Mucosa of descending colon (tissue), 3 donors: Measurements from ENCODE around the gene TRIM17. TPM values are rescaled to one million over a fixed set of nuclear protein-coding genes. Genes with fewer than 3 reads are reported as not detected.

Source experiments
- ATAC-seq: fragments of 200-7000 bp; cut with Tn5 transposase; one replicate; pipeline ENCODE4 v1.9.1; 2020; ENCODE audit warnings: mild to moderate bottlenecking, moderate library complexity
- DNase-seq, 3 donors: peaks; one replicate each; pipeline ENCODE4 v3.0.0-alpha.2; 2020
- H3K36me3 ChIP-seq: fragments of 200-600 bp; one replicate; pipeline ENCODE4 v1.8.0; 2021; ENCODE audit warnings: low read depth, mild to moderate bottlenecking
- H3K4me1 ChIP-seq: fragments of 200-600 bp; one replicate; pipeline ENCODE4 v1.8.0; 2021; ENCODE audit warnings: low read depth, mild to moderate bottlenecking
- H3K4me3 ChIP-seq: fragments of 200-600 bp; one replicate; pipeline ENCODE4 v1.8.0; 2021; ENCODE audit warnings: mild to moderate bottlenecking
- H3K9me3 ChIP-seq: fragments of 200-600 bp; one replicate; pipeline ENCODE4 v1.8.0; 2021; ENCODE audit warnings: mild to moderate bottlenecking
- CTCF ChIP-seq: fragments of 200-600 bp; IDR thresholded peaks from one replicate; pipeline ENCODE4 v1.8.0; 2022; ENCODE audit warnings: antibody characterized with exemption, mild to moderate bottlenecking
- intact Hi-C, 2 donors: fragments of 100-400 bp; cut with DNase I in 1 of 2; cut with micrococcal nuclease in 1 of 2; formaldehyde crosslinking; loops; one replicate each; pipeline versions ENCODE4 v1.11.0 to v1.11.1; 2022; cut with DNase I, micrococcal nuclease
- total RNA-seq, 3 donors: library from RNA; stranded (reverse); fragmentation: NEBNext Ultra II Directional in 2 of 3; extraction: Animal tissue kit (Norgen Biotek cat#: 25700) in 2 of 3; gene quantifications; one replicate each; pipeline versions ENCODE4 v1.2.1 to v1.2.4, GENCODE V29; 2021 to 2023
- donor health status: DM: no; HTN: no; CAD: no; lungs with moderate emphysema.
- donor health status: DM: no; HTN: no; CAD: no.
- donor health status: DM: no; HTN: yes; CAD: no.

The TRIM17 gene
- total RNA-seq, 3 donors from 2014 or later: 0.39 to 0.76 TPM; not detected in 1

- peak overlapping the region; percentile 18 for H3K4me3 ChIP-seq
- no peak for TF ChIP-seq CTCF
- no peaks in the 10 kb centered on the region for H3K36me3 ChIP-seq
- intact Hi-C loops: no loop called here
- peaks cover 18% of the 10 kb centered on the region for H3K4me1 ChIP-seq
- peak; percentile 95 for ATAC-seq
- no peaks in the 10 kb centered on the region for H3K9me3 ChIP-seq
- DNase-seq: peak; percentile 86 to 91 (median 90)
Measured at GRCh38 chr1:228457396-228458176, 40.9 kb upstream of the TRIM17 start.

DNA sequence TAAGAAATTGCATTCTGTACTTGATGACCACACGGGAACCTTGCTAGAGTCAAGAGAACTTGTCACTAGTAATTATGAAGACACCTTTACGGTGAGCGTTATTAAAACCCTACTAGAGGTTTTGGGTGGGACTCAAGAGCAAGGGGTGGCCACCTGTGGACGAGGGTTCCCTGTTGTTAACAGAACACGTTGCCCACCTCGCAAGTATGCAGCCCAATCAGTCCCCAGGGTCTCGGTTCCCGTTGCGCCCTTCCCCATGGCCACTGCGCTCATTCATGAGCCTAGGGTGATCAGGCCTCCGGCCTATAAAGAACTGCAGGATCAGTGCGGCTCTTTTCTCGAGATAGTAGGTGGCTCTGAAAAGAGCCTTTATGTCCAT is 40.3 kb upstream of the TRIM17 start:
- DNase-seq (no peak), ATAC-seq (peak; percentile 15)
- Histone ChIP-seq H3K4me3 (peak overlapping the region; percentile 18), H3K36me3 (no peaks in the 10 kb centered on the region), H3K4me1 (peaks cover 18% of the 10 kb centered on the region), H3K9me3 (no peaks in the 10 kb centered on the region)
- no peak for TF ChIP-seq CTCF
- intact Hi-C loops: no loop called here

DNA sequence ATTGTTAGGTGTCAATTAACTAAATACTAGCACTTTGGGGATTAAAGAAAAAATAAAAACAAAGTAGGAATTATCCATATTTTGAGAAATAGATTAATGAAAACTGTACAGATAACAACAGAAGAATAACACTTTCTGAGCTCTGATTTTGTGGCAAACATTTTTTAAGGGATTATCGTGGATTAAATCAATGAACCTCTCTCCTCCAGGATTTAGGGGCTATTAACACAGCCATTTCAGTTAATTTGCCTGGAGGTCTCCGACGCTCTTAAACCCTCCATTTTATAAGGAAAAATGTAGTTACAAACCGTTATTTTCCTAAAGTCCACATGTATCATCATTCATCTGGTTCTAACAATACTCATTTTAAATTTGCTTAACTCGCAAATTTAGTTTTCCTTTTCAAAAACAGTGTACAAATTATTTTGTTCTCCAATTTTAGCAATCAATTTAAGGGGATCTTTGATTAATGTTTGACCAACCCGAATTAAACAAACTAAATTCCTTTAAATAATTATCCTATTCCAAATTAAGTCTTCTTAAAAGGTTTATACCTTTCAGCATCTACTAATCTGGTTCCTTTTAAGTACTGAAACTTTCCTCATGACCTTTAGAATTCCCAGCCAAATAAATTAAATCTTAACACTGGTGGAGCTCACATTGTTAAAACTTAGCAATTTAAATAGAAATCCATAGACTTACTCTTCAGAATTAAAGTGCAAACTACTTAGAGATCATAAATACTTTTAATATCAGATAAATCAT is 39.8 kb upstream of the TRIM17 start:
- no peaks in the 10 kb centered on the region for H3K9me3 ChIP-seq
- ATAC-seq: no peak
- intact Hi-C loops: no loop called here
- peak overlapping the region; percentile 18 for H3K4me3 ChIP-seq
- H3K4me1 ChIP-seq: peaks cover 18% of the 10 kb centered on the region
- no peak for DNase-seq
- H3K36me3 ChIP-seq: no peaks in the 10 kb centered on the region
- no peak for TF ChIP-seq CTCF

GRCh38 chr1:228455715-228456114 is 39.1 kb upstream of the TRIM17 start:
- intact Hi-C loops: no loop called here
- no peak for ATAC-seq
- H3K9me3 ChIP-seq: no peaks in the 10 kb centered on the region
- H3K4me1 ChIP-seq: peaks cover 18% of the 10 kb centered on the region
- H3K4me3 ChIP-seq: no peak overlapping the region
- no peaks in the 10 kb centered on the region for H3K36me3 ChIP-seq
- DNase-seq: no peak
- TF ChIP-seq CTCF: no peak

DNA sequence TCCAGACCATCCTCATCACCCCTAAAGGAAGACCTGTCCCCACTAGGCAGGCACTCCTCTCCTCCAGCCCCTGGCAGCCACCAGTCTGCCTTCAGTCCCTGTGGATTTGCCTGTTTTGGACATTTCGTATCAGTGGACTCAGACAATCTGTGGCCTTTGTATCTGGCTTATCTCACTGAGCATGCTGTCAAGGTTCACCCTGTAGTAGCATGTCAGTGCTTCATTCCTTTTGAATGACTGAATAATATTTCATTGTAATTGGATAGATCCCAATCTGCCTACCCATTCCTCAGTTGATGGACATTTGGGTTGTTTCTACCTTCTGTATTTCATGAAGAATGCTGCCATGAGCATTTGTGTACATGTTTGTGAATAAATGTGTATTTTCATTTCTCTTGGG is 37.6 kb upstream of the TRIM17 start:
- TF ChIP-seq CTCF: no peak
- DNase-seq (no peak), ATAC-seq (no peak)
- intact Hi-C loops: no loop called here
- Histone ChIP-seq H3K9me3 (no peaks in the 10 kb centered on the region), H3K36me3 (no peaks in the 10 kb centered on the region), H3K4me3 (no peak overlapping the region), H3K4me1 (peaks cover 18% of the 10 kb centered on the region)
